ENCODE results near the gene EML6. TPM values are rescaled to one million over a fixed set of nuclear protein-coding genes. Genes with fewer than 3 reads are reported as not detected.

The EML6 gene
- polyA plus RNA-seq, 2 of the 4 experiments (the other 2 are of a cell fraction), result 1.4 to 1.5 TPM

DNA sequence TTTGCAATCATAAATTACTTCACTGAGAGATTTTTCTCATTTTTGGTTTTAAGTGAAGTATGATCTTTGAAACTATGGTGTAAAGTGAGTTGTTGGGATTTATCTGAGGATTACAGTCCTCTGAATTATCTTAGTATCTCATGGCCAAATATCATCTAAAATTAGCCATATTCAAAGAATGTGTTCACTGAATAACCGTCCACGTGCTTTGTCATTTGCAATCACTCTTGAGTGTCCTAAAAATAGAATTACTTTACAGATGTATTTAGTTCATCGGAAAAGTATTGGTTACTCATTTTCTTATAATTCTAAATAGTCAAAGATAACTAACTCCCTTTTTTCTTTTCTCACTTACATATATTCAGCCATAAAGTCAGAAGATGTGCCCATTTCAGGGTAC, 185.5 kb downstream of the EML6 start:
- H3K4me1 ChIP-seq, result peaks cover 8% of the 10 kb centered on the region
- no peak overlapping the region for H3K4me2 ChIP-seq
- no peak overlapping the region for H3K4me3 ChIP-seq
- POLR2A ChIA-PET, result no interaction called here
- ATAC-seq, result no peak
- 71% methylated on average over 3 of the region's 3 CpGs for WGBS (ENCODE audit: missing lambda C conversion rate)
- H3K27ac ChIP-seq, result no peak overlapping the region
- CTCF ChIA-PET, result interaction anchor here (1.5 to 7.1 kb wide), 3 partner anchors 9 to 106 kb away, joined by 3 to 35 read pairs (median 10); no protein-coding TSS in a partner anchor
- TF ChIP-seq, protein P1, sequence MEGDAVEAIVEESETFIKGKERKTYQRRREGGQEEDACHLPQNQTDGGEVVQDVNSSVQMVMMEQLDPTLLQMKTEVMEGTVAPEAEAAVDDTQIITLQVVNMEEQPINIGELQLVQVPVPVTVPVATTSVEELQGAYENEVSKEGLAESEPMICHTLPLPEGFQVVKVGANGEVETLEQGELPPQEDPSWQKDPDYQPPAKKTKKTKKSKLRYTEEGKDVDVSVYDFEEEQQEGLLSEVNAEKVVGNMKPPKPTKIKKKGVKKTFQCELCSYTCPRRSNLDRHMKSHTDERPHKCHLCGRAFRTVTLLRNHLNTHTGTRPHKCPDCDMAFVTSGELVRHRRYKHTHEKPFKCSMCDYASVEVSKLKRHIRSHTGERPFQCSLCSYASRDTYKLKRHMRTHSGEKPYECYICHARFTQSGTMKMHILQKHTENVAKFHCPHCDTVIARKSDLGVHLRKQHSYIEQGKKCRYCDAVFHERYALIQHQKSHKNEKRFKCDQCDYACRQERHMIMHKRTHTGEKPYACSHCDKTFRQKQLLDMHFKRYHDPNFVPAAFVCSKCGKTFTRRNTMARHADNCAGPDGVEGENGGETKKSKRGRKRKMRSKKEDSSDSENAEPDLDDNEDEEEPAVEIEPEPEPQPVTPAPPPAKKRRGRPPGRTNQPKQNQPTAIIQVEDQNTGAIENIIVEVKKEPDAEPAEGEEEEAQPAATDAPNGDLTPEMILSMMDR (IDR thresholded peaks at IDR 0.05), result no peak
- TF ChIP-seq, protein P2, sequence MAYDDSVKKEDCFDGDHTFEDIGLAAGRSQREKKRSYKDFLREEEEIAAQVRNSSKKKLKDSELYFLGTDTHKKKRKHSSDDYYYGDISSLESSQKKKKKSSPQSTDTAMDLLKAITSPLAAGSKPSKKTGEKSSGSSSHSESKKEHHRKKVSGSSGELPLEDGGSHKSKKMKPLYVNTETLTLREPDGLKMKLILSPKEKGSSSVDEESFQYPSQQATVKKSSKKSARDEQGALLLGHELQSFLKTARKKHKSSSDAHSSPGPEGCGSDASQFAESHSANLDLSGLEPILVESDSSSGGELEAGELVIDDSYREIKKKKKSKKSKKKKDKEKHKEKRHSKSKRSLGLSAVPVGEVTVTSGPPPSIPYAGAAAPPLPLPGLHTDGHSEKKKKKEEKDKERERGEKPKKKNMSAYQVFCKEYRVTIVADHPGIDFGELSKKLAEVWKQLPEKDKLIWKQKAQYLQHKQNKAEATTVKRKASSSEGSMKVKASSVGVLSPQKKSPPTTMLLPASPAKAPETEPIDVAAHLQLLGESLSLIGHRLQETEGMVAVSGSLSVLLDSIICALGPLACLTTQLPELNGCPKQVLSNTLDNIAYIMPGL (CRISPR knock-in tag; IDR thresholded peaks at IDR 0.05; ENCODE audit: borderline replicate concordance), result no peak
- TF ChIP-seq, protein P3, sequence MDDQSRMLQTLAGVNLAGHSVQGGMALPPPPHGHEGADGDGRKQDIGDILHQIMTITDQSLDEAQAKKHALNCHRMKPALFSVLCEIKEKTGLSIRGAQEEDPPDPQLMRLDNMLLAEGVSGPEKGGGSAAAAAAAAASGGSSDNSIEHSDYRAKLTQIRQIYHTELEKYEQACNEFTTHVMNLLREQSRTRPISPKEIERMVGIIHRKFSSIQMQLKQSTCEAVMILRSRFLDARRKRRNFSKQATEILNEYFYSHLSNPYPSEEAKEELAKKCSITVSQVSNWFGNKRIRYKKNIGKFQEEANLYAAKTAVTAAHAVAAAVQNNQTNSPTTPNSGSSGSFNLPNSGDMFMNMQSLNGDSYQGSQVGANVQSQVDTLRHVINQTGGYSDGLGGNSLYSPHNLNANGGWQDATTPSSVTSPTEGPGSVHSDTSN (IDR thresholded peaks at IDR 0.05), result no peak
- TF ChIP-seq ZSCAN20 (CRISPR knock-in tag; IDR thresholded peaks at IDR 0.05), result no peak
- TF ChIP-seq CHD4 (IDR thresholded peaks at IDR 0.05; ENCODE audit: borderline replicate concordance), result no peak
- TF ChIP-seq, protein P4, sequence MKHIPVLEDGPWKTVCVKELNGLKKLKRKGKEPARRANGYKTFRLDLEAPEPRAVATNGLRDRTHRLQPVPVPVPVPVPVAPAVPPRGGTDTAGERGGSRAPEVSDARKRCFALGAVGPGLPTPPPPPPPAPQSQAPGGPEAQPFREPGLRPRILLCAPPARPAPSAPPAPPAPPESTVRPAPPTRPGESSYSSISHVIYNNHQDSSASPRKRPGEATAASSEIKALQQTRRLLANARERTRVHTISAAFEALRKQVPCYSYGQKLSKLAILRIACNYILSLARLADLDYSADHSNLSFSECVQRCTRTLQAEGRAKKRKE (CRISPR knock-in tag; IDR thresholded peaks at IDR 0.05; ENCODE audit: low read depth), result no peak
- TF ChIP-seq KDM5A (IDR thresholded peaks at IDR 0.05), result no peak
- TF ChIP-seq, protein P5, sequence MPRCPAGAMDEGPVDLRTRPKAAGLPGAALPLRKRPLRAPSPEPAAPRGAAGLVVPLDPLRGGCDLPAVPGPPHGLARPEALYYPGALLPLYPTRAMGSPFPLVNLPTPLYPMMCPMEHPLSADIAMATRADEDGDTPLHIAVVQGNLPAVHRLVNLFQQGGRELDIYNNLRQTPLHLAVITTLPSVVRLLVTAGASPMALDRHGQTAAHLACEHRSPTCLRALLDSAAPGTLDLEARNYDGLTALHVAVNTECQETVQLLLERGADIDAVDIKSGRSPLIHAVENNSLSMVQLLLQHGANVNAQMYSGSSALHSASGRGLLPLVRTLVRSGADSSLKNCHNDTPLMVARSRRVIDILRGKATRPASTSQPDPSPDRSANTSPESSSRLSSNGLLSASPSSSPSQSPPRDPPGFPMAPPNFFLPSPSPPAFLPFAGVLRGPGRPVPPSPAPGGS (IDR thresholded peaks at IDR 0.05), result no peak
- DNase-seq (ENCODE audit: low read depth in 1 of 2, low spot score in 1 of 2), result no peak
- FAIRE-seq, result no peak
- H3K9me3 ChIP-seq, result no peaks in the 10 kb centered on the region

DNA sequence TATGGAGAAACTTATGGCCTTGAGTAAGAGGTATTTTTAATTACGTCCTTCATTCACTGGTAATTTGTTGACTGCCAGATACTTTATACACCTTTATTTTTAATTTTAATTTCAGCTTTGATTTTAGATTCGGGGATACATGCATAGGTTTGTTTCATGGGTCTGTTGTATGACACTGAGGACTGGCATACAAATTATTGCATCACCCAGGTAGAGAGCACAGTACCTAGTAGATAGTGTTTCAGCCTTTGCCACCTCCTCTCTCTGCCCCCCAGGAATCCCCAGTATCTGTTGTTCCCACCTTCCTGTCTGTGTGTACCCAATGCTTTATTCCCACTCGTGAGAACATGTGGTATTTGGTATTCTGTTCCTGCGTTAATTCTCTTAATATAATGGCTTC, 188.8 kb downstream of the EML6 start:
- CTCF ChIA-PET, result interaction anchor here (1.0 to 7.1 kb wide), 2 partner anchors 12 to 44 kb away, joined by 3 to 35 read pairs; no protein-coding TSS in a partner anchor
- DNase-seq (ENCODE audit: low read depth in 1 of 2, low spot score in 1 of 2) (no peak), ATAC-seq (no peak), FAIRE-seq (no peak)
- H3K4me3 ChIP-seq, result no peak overlapping the region
- TF ChIP-seq EHMT2 (IDR thresholded peaks at IDR 0.05; ENCODE audit: low read depth) (no peak), MAZ (IDR thresholded peaks at IDR 0.05; ENCODE audit: borderline replicate concordance, low read depth, low read length) (no peak)
- TF ChIP-seq, protein P6, sequence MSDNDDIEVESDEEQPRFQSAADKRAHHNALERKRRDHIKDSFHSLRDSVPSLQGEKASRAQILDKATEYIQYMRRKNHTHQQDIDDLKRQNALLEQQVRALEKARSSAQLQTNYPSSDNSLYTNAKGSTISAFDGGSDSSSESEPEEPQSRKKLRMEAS (IDR thresholded peaks at IDR 0.05), result no peak
- POLR2A ChIA-PET, result no interaction called here
- H3K9me3 ChIP-seq, result no peaks in the 10 kb centered on the region
- H3K4me2 ChIP-seq, result no peak overlapping the region
- no peaks in the 10 kb centered on the region for H3K4me1 ChIP-seq
- 67% methylated on average over 4 of the region's 4 CpGs for WGBS (ENCODE audit: missing lambda C conversion rate)
- no peak overlapping the region for H3K27ac ChIP-seq

DNA sequence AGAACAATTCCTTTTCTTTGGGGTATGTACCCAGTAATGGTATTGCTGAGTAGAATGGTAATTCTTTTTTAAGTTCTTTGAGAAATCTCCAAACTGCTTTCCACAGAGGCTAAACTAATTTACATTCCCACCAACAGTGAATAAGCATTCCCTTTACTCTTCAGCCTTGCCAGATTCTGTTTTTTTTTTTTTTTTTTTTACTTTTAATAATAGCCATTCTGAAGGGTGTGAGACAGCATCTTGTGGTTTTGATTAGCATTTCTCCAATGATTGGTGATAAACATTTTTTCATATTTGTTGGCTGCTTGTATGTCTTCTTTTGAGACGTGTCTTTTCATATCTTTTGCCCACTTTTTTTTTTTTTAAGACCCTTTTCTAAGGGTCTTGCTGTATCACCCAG, 189.4 kb downstream of the EML6 start:
- CTCF ChIA-PET, result interaction anchor here (7.1 kb wide), 1 partner anchor 13 kb away, joined by 35 read pairs; no protein-coding TSS in a partner anchor
- FAIRE-seq (no peak), ATAC-seq (no peak), DNase-seq (ENCODE audit: low read depth in 1 of 2, low spot score in 1 of 2) (no peak)
- WGBS (ENCODE audit: missing lambda C conversion rate), result 27% methylated on average over 1 of the region's 1 CpG
- Histone ChIP-seq H3K27ac (no peak overlapping the region), H3K4me3 (no peak overlapping the region), H3K4me2 (no peak overlapping the region), H3K9me3 (no peaks in the 10 kb centered on the region), H3K4me1 (no peaks in the 10 kb centered on the region)
- TF ChIP-seq HOXA7 (CRISPR knock-in tag; IDR thresholded peaks at IDR 0.05) (no peak), RAD21 (conservative IDR thresholded peaks at IDR 0.05 in 1 of 2, IDR thresholded peaks at IDR 0.05 in 1 of 2) (no peak), CBX8 (IDR thresholded peaks at IDR 0.05) (no peak), NPAS2 (CRISPR knock-in tag; IDR thresholded peaks at IDR 0.05; ENCODE audit: borderline replicate concordance) (no peak), NR3C1 (IDR thresholded peaks at IDR 0.05) (no peak), MAZ (IDR thresholded peaks at IDR 0.05; ENCODE audit: borderline replicate concordance, low read depth, low read length) (no peak), EHMT2 (IDR thresholded peaks at IDR 0.05; ENCODE audit: low read depth) (no peak), JUN (IDR thresholded peaks at IDR 0.05) (no peak), SMC3 (IDR thresholded peaks at IDR 0.05) (no peak), TFCP2L1 (CRISPR knock-in tag; IDR thresholded peaks at IDR 0.05) (no peak), CEBPB (IDR thresholded peaks at IDR 0.05) (no peak), GATA3 (IDR thresholded peaks at IDR 0.05; ENCODE audit: borderline replicate concordance) (no peak)
- TF ChIP-seq, protein P4 (CRISPR knock-in tag; IDR thresholded peaks at IDR 0.05; ENCODE audit: low read depth), result no peak
- TF ChIP-seq, protein P2 (CRISPR knock-in tag; IDR thresholded peaks at IDR 0.05; ENCODE audit: borderline replicate concordance), result no peak
- TF ChIP-seq, protein P6 (IDR thresholded peaks at IDR 0.05), result no peak
- POLR2A ChIA-PET, result no interaction called here

Data from A549 (cell line).